Duodenal mucosa (tissue), 2 donors: ENCODE data around the gene HNF1B.
A peak's percentile ranks its signal among the peaks of the same experiment; 100 is the strongest.

Experiments
- H3K27ac ChIP-seq: one replicate; pipeline ENCODE4 v1.7.0; 2013; ENCODE audit warnings: low read depth, low read length
- H3K27me3 ChIP-seq, 2 donors: one replicate each; pipeline ENCODE4 v1.7.0; 2013; ENCODE audit warnings: low read length in 2 of 2, control low read depth in 1 of 2; ENCODE audit not compliant: insufficient read depth in 2 of 2, control insufficient read depth in 1 of 2
- H3K36me3 ChIP-seq, 2 donors: one replicate each; pipeline ENCODE4 v1.7.0; 2013; ENCODE audit warnings: low read length in 2 of 2, control low read depth in 1 of 2; ENCODE audit not compliant: insufficient read depth in 2 of 2, control insufficient read depth in 1 of 2
- H3K4me1 ChIP-seq, 2 donors: one replicate each; pipeline ENCODE4 v1.7.0; 2013; ENCODE audit warnings: low read length in 2 of 2, control low read depth in 1 of 2; ENCODE audit not compliant: insufficient read depth in 2 of 2, control insufficient read depth in 1 of 2
- H3K4me3 ChIP-seq, 2 donors: one replicate each; pipeline ENCODE4 v1.7.0; 2013; ENCODE audit warnings: low read length in 2 of 2, low read depth in 1 of 2
- H3K9ac ChIP-seq, 2 donors: one replicate each; pipeline ENCODE4 v1.7.0; 2013; ENCODE audit warnings: low read length in 2 of 2, low read depth in 1 of 2
- H3K9me3 ChIP-seq, 2 donors: one replicate each; pipeline ENCODE4 v1.7.0; 2013; ENCODE audit warnings: low read length in 2 of 2, control low read depth in 1 of 2; ENCODE audit not compliant: control insufficient read depth in 1 of 2

HNF1B gene, protein sequence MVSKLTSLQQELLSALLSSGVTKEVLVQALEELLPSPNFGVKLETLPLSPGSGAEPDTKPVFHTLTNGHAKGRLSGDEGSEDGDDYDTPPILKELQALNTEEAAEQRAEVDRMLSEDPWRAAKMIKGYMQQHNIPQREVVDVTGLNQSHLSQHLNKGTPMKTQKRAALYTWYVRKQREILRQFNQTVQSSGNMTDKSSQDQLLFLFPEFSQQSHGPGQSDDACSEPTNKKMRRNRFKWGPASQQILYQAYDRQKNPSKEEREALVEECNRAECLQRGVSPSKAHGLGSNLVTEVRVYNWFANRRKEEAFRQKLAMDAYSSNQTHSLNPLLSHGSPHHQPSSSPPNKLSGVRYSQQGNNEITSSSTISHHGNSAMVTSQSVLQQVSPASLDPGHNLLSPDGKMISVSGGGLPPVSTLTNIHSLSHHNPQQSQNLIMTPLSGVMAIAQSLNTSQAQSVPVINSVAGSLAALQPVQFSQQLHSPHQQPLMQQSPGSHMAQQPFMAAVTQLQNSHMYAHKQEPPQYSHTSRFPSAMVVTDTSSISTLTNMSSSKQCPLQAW

DNA sequence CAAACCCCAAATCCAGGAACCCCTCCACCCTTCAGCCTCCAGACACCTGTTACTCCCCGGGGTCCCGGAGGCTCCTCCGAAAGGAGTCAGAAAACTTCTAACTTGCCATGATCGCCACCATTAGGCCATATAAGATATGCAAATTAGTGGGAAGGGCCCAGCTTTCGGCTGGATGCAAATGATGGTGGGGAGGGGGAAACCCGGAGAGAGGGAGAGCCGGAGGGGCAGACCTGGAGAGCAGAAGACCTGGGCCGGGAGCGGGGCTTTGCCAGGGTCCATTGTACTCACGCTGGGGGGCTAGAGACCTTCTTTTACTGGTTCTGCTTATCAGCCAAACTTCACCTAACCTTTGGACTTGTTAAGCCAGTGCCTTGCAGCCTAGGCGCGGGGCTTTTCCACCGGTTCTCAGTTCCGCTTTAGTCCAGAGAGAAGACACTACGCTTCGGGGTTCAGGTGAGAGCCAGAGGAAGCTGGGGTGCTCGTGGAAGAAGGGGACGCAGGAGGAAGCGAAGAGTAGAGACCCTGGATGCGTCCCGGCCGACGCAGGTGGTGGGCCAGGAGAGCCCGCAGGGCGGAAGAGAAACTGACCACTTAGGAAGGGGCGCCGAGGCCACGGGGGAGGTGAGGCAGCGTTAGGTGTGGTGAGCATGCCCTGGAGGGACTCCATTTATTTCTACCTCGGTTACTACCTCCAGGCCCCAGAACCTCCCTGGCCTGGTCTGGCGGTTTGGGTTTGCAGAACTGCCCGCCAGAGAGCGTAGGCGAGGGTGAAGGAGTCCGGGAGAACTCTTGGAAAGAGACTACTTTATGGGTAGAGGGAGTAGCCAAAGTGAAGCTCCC is at the start of gene HNF1B:
TSS of gene HNF1B (minus strand) at position 99 of the 840 bp plus-strand sequence. CDS start 175 bp downstream, outside the sequence.
- H3K9ac ChIP-seq = peak within 1 kb of the TSS; percentile 76 to 84
- no peaks in the 10 kb centered on the region for H3K36me3 ChIP-seq
- H3K9me3 ChIP-seq = no peaks in the 10 kb centered on the region
- H3K4me3 ChIP-seq = peak within 1 kb of the TSS; percentile 76 to 82
- H3K4me1 ChIP-seq = peaks cover 16 to 18% of the 10 kb centered on the region in 2 donors
- peak within 1 kb of the TSS; percentile 86 for H3K27ac ChIP-seq
- peaks cover 24 to 29% of the 10 kb centered on the region in 2 donors for H3K27me3 ChIP-seq

DNA sequence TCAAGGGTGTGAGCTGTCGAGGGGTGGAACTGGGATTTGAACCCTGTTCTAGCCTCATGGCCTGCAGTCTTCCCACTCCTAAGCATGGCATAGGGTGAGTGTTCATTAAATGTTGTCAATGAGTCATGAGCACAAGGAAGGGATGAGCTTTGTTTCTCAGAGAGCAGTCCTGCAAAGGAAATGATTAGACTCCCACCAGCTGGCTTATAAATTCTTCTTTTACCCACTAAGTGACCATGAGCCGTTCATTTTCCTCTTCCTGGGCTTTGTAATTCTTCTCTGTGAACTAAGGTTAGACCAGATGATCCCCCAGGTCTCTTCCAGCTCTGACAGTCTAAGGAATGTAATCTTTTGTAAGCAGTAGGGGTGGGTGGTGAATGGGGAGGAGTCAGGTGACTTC is 47.9 kb upstream of the HNF1B start:
- H3K36me3 ChIP-seq = no peaks in the 10 kb centered on the region
- H3K27ac ChIP-seq = no peak overlapping the region
- no peak overlapping the region for H3K4me3 ChIP-seq
- H3K4me1 ChIP-seq = peaks cover 22 to 23% of the 10 kb centered on the region in 2 donors
- no peak overlapping the region for H3K9ac ChIP-seq
- no peaks in the 10 kb centered on the region for H3K9me3 ChIP-seq
- no peaks in the 10 kb centered on the region for H3K27me3 ChIP-seq

DNA sequence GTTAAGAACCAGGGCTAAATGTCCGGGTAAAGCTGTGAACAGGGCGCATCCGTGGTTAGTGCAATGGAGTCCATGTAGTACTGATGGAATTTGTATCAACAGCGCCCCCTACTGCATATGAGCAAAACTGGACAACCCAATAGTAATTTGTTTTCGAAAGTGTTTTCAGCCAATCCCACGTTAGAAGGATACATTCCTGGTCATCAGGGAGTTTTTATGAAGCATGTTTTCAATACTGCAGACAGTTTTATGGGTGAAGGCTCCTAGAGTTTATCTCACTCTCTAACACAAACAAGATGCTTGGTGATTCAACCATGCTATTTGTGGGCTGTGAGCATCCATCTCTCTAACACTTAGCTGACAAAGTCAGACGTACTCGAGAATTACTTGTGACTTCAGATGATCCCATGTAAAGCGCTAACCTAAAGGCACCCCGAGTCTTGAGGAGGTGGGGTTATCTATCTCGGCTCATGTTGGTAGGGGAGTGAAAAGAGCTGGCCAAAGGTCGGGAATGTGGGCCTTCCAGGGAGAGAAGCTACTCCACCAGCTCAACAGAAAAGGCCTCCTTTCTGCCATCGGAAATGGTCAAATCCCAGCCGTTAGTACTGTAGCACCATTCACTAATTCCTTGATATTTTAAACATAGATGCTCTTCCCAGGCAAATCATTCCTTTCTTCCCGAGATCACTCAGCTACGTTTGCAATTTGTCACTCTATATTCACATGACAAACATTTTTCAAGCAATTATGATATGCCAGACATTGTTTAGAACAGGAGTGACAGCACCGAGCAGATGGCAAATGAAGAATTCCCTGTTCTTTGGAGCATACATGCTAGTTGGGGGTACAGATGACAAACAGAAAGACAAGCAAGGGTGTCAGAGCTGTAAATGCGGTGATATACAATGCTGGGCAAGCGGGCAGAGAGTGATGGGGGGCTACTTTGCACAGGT is 46.9 kb upstream of the HNF1B start:
- no peaks in the 10 kb centered on the region for H3K27me3 ChIP-seq

DNA sequence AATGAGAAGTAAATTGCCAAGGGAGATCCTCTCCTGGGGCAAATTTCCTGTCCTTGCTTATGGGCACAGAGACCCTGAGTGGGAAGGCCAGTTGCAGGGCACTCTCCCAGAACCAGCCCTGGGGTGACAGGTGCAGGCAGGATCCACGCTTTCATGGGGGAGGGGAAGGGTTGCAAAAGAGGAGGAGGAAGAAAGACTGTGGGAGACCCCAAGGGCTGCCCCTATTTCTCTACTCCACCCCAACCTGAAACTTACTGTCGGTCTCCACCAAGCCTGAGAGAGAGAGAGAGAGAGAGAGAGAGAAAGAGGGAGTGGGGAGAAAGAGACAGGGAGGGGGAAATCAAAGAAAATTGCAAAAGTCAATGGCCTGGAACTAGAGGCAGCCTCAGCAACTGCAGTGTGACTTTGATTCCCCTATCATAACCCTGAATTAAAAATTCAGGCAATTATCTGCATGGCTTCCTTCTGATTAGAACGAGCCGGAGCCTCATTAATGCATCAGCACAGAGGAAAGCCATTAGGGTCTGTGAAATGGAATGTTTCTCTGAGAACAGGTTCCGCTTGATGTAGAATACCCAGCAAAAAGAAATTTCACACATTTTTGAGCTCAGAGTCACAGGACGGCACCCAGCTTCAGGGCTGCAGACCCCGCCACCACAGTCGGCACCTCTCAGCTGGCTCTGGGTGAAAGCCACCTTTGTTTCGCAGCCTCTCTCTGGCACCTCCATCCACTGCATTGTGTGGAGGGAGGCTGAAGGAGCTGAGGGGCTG is 45.1 kb upstream of the HNF1B start:
- H3K9ac ChIP-seq = no peak overlapping the region
- no peak overlapping the region for H3K27ac ChIP-seq
- no peak overlapping the region for H3K4me3 ChIP-seq
- H3K9me3 ChIP-seq = no peaks in the 10 kb centered on the region
- peaks cover 32 to 37% of the 10 kb centered on the region in 2 donors for H3K4me1 ChIP-seq
- H3K36me3 ChIP-seq = no peaks in the 10 kb centered on the region
- no peaks in the 10 kb centered on the region for H3K27me3 ChIP-seq

More for the DNA sequence above, 46.9 kb upstream of the HNF1B start:
- Histone ChIP-seq H3K4me1 (peaks cover 30 to 34% of the 10 kb centered on the region in 2 donors), H3K9me3 (no peaks in the 10 kb centered on the region), H3K36me3 (no peaks in the 10 kb centered on the region), H3K4me3 (no peak overlapping the region), H3K9ac (no peak overlapping the region), H3K27ac (no peak overlapping the region)

DNA sequence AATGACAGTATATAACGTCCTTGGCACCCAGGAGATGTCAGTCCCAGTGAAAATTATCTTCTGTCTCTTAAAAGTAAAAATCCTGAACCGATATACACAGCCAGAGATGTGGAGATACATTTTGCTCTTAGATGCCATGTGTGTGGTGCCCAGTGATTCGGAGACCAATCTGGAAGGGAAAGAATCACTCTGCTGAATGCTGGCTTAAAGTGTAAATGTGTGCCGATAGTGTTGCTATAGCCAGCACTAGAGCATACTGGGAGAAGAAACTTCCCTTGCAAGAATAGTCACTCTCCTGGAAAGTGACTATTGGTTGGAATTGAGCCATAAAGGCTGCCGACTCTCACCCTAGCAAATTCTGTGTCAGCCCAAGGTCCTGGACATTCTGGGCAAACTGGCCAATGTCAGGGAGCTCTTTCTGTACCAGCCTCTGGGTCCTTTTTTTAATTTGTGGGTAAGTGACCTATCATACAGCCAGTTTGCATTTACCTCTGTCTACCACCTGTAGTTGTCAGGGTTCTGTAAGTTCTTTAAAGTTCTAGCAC is 44.2 kb upstream of the HNF1B start:
- Histone ChIP-seq H3K9ac (no peak overlapping the region), H3K4me3 (no peak overlapping the region), H3K27me3 (no peaks in the 10 kb centered on the region), H3K9me3 (no peaks in the 10 kb centered on the region), H3K4me1 (peaks cover 32 to 37% of the 10 kb centered on the region in 2 donors), H3K27ac (no peak overlapping the region), H3K36me3 (no peaks in the 10 kb centered on the region)

DNA sequence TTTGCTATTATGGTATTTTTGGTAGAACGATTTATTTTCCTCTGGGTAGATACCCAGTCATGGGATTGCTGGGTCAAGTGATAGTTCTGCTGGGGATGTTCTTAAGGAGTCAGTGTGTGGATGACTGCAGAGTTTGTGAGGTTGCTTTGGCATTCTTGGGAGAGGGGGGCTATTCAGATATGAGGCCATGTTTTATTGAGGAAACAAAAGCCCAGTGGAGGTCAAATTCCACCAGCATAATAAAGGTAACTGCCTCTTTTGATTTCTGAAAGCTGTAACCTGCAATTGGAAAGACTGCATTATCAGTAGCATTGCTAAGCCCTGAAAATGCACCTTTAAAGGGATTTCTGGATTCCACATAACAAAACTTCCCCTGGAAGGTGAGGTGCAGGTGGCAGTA is 43.7 kb upstream of the HNF1B start:
- Histone ChIP-seq H3K4me3 (no peak overlapping the region), H3K9ac (no peak overlapping the region), H3K27ac (no peak overlapping the region), H3K9me3 (no peaks in the 10 kb centered on the region), H3K4me1 (peaks cover 32 to 37% of the 10 kb centered on the region in 2 donors), H3K27me3 (no peaks in the 10 kb centered on the region), H3K36me3 (no peaks in the 10 kb centered on the region)

DNA sequence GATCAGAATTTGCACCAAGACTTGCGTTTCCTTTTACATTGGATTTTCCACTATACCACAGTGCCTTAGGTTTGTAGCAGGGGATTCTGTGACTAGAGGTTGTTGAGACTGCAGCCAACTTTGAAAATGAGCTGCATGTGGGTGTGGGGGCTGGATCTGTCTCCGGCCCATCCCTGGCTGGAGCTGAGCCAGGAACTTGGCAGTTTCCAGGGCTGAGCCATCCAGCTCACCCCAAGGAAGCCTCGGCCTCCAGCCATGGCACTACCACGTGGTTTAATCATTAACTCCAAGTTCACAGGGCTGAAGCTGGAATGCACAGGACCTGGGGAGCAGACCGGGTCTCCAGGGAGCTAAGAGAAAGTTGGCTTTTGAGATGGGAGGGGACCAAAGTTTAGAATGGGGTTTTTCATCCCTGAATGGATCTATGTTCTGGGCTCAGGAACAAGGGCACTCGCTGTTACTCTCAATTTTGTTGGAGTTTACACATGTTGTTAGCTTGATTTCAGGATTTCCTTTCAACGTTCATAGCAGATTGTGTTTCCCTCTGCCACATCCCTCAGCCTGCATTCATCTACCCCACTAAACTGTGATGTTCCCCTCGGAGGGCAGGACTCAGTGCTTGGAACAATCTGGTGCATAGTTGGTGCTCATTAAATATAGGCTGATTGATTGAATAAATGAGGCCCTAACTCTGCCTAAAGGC is 42.3 kb upstream of the HNF1B start:
- Histone ChIP-seq H3K27ac (no peak overlapping the region), H3K9me3 (no peaks in the 10 kb centered on the region), H3K4me1 (peaks cover 32 to 37% of the 10 kb centered on the region in 2 donors), H3K4me3 (peak overlapping the region in 1 of 2 donors; percentile 37), H3K9ac (no peak overlapping the region), H3K36me3 (no peaks in the 10 kb centered on the region), H3K27me3 (no peaks in the 10 kb centered on the region)

DNA sequence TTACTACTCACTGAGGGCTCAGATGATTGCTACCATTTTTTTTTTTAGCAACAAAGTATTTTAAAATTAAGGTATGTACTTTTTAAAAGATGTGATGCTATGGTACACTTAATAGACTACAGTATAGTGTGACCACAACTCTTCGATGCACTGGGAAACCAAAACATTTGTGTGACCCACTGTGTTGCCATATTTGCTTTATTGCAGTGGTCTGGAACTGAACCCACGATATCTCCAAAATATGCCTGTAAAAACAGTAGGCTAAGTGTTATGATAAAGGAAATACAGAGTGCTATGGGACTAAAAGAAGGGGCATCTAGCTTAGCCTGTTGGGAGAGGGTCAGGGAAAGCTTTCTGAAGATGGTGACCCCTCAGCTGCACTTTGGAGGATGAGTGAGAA is 41.6 kb upstream of the HNF1B start:
- Histone ChIP-seq H3K4me1 (peaks cover 32 to 37% of the 10 kb centered on the region in 2 donors), H3K9me3 (no peaks in the 10 kb centered on the region), H3K4me3 (no peak overlapping the region), H3K9ac (no peak overlapping the region), H3K36me3 (no peaks in the 10 kb centered on the region), H3K27me3 (no peaks in the 10 kb centered on the region), H3K27ac (no peak overlapping the region)
